ENCODE data around the gene CILP2. TPM values are rescaled to one million over a fixed set of nuclear protein-coding genes. Genes with fewer than 3 reads are reported as not detected.

CILP2 gene
- total RNA-seq, 2 donors from 2014 or later, result 3.6 to 9.9 TPM

DNA sequence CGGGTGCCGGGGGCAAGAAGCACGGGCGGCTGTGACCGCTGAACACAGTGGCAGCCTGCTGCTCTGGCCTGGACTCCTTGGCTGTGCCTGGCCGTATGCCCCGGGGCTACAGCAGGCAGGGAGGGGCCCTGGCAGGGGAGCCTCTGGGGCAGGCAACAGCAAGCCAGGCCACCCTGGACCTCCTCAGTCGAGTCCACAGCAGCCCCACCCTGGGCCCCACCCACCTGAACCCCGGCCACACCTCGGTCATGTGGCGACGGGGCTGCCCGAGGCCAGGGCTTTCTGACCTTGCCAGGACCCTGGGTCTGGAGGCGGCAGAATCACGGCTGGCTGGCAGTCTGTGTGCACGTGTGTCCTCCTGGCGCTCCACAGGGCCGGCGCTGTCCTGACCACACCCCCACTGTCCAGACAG lies 8.7 kb downstream of the CILP2 start:
- Histone ChIP-seq H3K27me3 (ENCODE audit: control insufficient read depth, insufficient read depth, low read length, poor library complexity, severe bottlenecking) (no peaks in the 10 kb centered on the region), H3K36me3 (ENCODE audit: control insufficient read depth, insufficient read depth, low read length) (no peaks in the 10 kb centered on the region), H3K4me1 (ENCODE audit: control insufficient read depth, insufficient read depth, low read length) (no peaks in the 10 kb centered on the region), H3K4me3 (ENCODE audit: low read length) (no peak overlapping the region), H3K9me3 (ENCODE audit: control insufficient read depth, low read length) (no peaks in the 10 kb centered on the region), H3K27ac (ENCODE audit: low read depth, low read length) (no peak overlapping the region), H3K9ac (ENCODE audit: extremely low read depth, low read length, poor library complexity, severe bottlenecking) (no peak overlapping the region)
- H3K27me3 Mint-ChIP-seq (ENCODE audit: insufficient read depth), result peaks cover 9% of the 10 kb centered on the region
- WGBS, 2 experiments (ENCODE audit: insufficient coverage in 1 of 2, insufficient read length in 1 of 2), result 90 to 93% methylated on average over 15 to 19 of the region's 19 CpGs
- DNase-seq, result no peak
- H3K9me3 Mint-ChIP-seq, result no peaks in the 10 kb centered on the region
- H3K36me3 Mint-ChIP-seq (ENCODE audit: low read depth), result no peaks in the 10 kb centered on the region
- H3K4me1 Mint-ChIP-seq, result no peaks in the 10 kb centered on the region
- TF ChIP-seq, protein P1, sequence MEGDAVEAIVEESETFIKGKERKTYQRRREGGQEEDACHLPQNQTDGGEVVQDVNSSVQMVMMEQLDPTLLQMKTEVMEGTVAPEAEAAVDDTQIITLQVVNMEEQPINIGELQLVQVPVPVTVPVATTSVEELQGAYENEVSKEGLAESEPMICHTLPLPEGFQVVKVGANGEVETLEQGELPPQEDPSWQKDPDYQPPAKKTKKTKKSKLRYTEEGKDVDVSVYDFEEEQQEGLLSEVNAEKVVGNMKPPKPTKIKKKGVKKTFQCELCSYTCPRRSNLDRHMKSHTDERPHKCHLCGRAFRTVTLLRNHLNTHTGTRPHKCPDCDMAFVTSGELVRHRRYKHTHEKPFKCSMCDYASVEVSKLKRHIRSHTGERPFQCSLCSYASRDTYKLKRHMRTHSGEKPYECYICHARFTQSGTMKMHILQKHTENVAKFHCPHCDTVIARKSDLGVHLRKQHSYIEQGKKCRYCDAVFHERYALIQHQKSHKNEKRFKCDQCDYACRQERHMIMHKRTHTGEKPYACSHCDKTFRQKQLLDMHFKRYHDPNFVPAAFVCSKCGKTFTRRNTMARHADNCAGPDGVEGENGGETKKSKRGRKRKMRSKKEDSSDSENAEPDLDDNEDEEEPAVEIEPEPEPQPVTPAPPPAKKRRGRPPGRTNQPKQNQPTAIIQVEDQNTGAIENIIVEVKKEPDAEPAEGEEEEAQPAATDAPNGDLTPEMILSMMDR (conservative IDR thresholded peaks at IDR 0.05), result no peak
- H3K27ac Mint-ChIP-seq, result no peak overlapping the region
- H3K4me3 Mint-ChIP-seq, result no peak overlapping the region

DNA sequence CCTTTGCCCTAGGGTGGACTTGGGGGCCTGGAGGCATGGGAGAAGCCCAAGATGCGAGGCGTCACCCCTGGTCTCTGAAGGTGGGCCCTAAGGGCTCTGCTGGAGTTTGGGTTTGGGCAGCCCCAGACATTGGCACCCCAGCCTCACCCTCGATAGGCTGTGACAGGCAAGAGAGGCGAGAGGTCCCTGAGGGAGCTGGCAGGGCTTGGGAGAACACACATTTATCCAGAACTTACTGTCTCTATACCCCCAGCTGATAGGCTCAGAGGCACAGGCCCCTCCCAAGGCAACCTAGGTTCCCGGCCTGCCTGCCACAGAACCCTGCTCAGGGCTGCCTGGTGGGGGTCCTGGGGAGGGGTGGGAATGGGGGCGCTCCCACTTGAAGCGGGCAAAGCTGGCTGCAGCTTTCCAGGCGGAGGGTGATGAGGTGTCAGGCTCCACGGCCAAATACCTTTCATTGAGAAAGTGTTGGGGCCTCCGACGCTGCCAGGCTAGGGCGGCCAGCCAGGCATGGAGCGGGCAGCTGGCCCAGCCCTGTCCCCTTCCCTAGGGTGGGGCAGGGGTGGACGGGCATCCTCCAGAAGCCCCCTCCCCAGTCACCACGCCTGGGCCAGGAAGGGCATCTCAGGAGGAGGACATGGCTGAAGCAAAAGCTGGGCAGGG lies 9.7 kb downstream of the CILP2 start:
- no peak for DNase-seq
- TF ChIP-seq, protein P1 (conservative IDR thresholded peaks at IDR 0.05), result no peak
- Mint-ChIP-seq H3K27ac (no peak overlapping the region), H3K9me3 (no peaks in the 10 kb centered on the region), H3K36me3 (ENCODE audit: low read depth) (no peaks in the 10 kb centered on the region), H3K27me3 (ENCODE audit: insufficient read depth) (peaks cover 3% of the 10 kb centered on the region), H3K4me1 (no peaks in the 10 kb centered on the region), H3K4me3 (no peak overlapping the region)
- H3K27ac ChIP-seq (ENCODE audit: low read depth, low read length), result no peak overlapping the region
- H3K9ac ChIP-seq (ENCODE audit: extremely low read depth, low read length, poor library complexity, severe bottlenecking), result no peak overlapping the region
- no peaks in the 10 kb centered on the region for H3K9me3 ChIP-seq (ENCODE audit: control insufficient read depth, low read length)
- no peak overlapping the region for H3K4me3 ChIP-seq (ENCODE audit: low read length)
- H3K36me3 ChIP-seq (ENCODE audit: control insufficient read depth, insufficient read depth, low read length), result no peaks in the 10 kb centered on the region
- no peaks in the 10 kb centered on the region for H3K27me3 ChIP-seq (ENCODE audit: control insufficient read depth, insufficient read depth, low read length, poor library complexity, severe bottlenecking)
- H3K4me1 ChIP-seq (ENCODE audit: control insufficient read depth, insufficient read depth, low read length), result no peaks in the 10 kb centered on the region
- WGBS, 2 experiments (ENCODE audit: insufficient coverage in 1 of 2, insufficient read length in 1 of 2), result 86 to 87% methylated on average over 5 to 15 of the region's 15 CpGs

DNA sequence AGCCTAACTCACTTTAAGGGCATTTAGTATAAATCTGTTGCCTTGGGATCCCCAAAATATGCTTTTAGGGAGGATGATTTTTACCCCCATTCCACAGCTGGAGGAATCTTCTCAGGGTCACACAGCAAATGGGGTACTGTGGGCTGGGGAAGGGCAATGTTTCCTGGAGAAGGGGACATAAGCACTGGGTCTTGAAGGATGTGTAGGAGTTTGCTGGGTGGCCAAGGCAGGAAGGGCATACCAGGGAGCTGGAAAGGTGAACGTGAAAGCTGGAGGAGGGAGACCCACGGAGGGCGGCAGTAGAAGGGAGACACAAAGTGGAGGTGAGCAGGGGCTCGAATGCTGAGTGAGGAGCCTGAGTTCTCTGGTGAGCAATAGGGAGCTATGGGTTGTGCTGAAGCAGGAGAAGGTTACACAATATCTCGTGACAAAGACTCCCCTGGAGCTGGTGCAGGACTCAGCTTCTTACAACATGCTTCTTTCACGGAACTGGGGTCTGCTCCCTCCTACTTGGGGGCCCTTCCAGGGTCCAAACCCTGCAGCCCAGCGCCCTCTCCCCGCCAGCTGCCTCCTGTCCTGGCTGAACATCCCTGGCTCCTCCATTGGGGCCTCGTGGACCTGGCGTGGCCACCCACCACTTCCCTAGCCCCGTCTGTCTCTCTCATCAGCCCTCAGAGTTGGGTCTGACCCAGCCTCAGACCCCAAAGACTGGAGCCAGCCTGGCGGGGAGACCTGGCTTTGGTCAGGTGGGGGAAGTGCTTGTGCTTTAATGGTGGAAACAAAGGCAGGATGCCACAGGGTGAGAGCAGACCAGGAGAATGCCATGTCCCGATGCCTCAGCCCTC lies 11.1 kb downstream of the CILP2 start:
- Histone ChIP-seq H3K4me3 (ENCODE audit: low read length) (no peak overlapping the region), H3K27me3 (ENCODE audit: control insufficient read depth, insufficient read depth, low read length, poor library complexity, severe bottlenecking) (no peaks in the 10 kb centered on the region), H3K9ac (ENCODE audit: extremely low read depth, low read length, poor library complexity, severe bottlenecking) (no peak overlapping the region), H3K9me3 (ENCODE audit: control insufficient read depth, low read length) (no peaks in the 10 kb centered on the region), H3K36me3 (ENCODE audit: control insufficient read depth, insufficient read depth, low read length) (no peaks in the 10 kb centered on the region), H3K27ac (ENCODE audit: low read depth, low read length) (no peak overlapping the region), H3K4me1 (ENCODE audit: control insufficient read depth, insufficient read depth, low read length) (no peaks in the 10 kb centered on the region)
- no peak for DNase-seq
- no peaks in the 10 kb centered on the region for H3K36me3 Mint-ChIP-seq (ENCODE audit: low read depth)
- no peak overlapping the region for H3K4me3 Mint-ChIP-seq
- no peak overlapping the region for H3K27ac Mint-ChIP-seq
- no peaks in the 10 kb centered on the region for H3K4me1 Mint-ChIP-seq
- WGBS, 2 experiments (ENCODE audit: insufficient coverage in 1 of 2, insufficient read length in 1 of 2), result 87 to 88% methylated on average over 11 to 13 of the region's 13 CpGs
- TF ChIP-seq, protein P1 (conservative IDR thresholded peaks at IDR 0.05), result no peak
- no peaks in the 10 kb centered on the region for H3K9me3 Mint-ChIP-seq
- peaks cover 3% of the 10 kb centered on the region for H3K27me3 Mint-ChIP-seq (ENCODE audit: insufficient read depth)

Measured in endodermal cell (in vitro differentiated cells).